KG1 (cell line): ENCODE data around the gene RHOT2.

Experiments used
- DNase-seq: peaks from one replicate; lab custom pipeline; 2025; lab: John Stamatoyannopoulos, UW

The RHOT2 gene

DNA sequence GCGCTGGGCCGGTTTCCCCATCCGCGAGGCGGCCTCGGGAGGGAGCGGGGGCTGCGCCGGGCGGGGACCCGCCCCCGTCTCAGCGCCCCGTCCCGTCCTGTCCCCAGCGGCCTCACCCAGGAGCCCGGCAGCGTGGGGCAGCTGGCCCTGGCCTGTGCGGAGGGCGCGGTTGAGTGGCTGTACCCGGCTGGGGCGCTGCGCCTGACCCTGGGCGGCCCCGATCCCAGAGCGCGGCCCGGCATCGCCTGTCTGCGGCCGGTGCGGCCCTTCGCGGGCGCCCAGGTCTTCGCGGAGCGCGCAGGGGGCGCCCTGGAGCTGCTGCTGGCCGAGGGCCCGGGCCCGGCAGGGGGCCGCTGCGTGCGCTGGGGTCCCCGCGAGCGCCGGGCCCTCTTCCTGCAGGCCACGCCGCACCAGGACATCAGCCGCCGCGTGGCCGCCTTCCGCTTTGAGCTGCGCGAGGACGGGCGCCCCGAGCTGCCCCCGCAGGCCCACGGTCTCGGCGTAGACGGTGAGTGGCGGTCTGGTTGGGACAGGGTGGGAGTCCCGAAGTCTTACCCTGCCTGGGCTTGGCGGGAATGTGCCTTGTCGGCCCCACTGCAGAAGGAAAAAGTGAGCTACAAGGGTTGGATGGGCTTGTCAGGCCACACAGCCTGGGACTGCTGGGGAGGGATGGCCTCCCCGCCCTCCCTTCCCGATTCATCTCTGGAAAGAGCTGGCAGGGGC is 47.7 kb downstream of the RHOT2 start:
- DNase-seq: no peak

DNA sequence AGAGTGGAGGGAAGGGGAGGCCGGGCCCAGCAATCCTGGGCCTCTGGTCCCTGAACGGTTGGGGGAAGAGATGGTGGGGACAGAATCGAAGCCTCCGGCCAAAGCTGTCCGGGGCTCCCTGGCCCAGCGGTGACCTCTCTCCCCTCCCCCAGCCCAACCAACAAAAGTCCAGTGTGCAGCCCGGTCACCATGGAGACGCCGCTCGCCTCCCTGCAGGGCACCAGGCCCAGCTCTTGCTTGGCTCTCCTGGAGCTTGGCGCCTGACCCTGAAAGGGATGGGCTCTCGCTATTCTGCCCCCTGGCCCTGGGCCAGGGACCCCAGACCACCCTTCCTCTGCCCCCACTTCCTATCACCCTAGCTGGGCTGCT is 48.3 kb downstream of the RHOT2 start:
- no peak for DNase-seq

DNA sequence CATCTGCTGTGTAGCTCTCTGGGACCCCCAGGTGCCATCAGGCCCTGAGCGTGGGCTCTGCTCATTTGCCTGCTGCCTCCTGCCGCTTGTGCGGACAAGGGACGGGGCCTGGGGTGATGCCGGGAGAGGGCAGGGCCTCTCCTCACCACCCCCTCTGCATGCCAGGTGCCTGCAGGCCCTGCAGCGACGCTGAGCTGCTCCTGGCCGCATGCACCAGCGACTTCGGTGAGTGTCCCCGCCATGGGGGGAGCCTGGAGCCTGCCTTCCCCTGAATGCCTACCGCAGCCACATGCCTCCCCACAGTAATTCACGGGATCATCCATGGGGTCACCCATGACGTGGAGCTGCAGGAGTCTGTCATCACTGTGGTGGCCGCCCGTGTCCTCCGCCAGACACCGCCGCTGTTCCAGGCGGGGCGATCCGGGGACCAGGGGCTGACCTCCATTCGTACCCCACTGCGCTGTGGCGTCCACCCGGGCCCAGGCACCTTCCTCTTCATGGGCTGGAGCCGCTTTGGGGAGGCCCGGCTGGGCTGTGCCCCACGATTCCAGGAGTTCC is 48.9 kb downstream of the RHOT2 start:
- no peak for DNase-seq

GRCh38 chr16:717450-718245 is 49.7 kb downstream of the RHOT2 start:
- no peak for DNase-seq

DNA sequence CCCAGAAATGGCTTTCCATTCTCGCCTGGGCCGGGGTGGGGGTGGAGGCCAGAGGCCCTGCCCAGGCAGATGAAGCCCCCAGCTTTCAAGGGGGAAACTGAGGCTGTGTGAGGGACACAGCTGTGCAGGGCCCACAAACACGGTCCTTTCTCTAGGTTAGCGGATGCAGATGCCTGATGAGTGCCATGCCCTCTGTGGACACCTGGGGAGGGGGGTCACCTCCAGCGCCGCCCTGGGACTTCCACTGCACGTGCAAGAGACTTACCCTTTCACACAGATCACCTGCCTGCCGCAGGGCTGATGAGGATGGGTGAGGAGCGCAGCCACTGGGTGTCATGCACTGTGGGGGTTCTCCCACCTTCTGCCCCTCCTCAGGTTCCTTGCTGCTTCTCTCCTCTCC is 50.5 kb downstream of the RHOT2 start:
- no peak for DNase-seq

DNA sequence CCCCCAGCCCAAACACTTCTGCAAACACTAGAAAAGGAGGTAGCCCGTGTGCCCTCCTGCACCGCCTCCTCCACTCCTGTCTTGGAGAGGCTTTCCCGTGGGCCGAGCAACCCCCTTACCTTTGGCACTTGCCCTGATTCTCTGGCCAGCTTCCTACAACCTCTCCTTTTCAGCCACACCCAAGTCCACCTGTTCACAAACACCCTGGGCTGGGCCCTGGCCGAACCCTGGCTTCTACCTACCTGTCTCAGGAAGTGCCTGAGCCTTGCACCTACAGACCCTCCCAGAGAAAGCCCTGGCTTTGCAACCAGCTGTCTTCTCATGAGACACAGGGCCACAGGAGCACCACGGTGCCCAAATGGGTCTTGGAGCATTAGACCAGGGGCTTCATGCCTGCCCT is 51.0 kb downstream of the RHOT2 start:
- no peak for DNase-seq

- DNase-seq: no peak
Measured at GRCh38 chr16:719815-720446, 52.0 kb downstream of the RHOT2 start.

GRCh38 chr16:720447-720989 is 52.6 kb downstream of the RHOT2 start:
- DNase-seq: no peak

GRCh38 chr16:720990-721764 is 53.2 kb downstream of the RHOT2 start, which contains the start of gene ANTKMT:
Gene ANTKMT (plus strand): TSS chr16:721146. CDS start chr16:721275, 129 bp downstream.
- peak; percentile 44 for DNase-seq

- DNase-seq: no peak
Measured at GRCh38 chr16:721765-722540, 54.0 kb downstream of the RHOT2 start.

GRCh38 chr16:722835-723633 is 55.1 kb downstream of the RHOT2 start:
- no peak for DNase-seq

GRCh38 chr16:723695-724094 is 55.8 kb downstream of the RHOT2 start:
- no peak for DNase-seq
